Testis (tissue), 3 donors: ENCODE results near the gene DSTN. TPM values are rescaled to one million over a fixed set of nuclear protein-coding genes. Genes with fewer than 3 reads are reported as not detected.

ENCODE experiments used
- DNase-seq: peaks from one replicate; pipeline ENCODE4 v3.0.0-alpha.2; 2019
- H3K27ac ChIP-seq, 2 donors: fragments of 200-600 bp; sonication (generic); one replicate each; pipeline ENCODE4 v1.5.1; 2019
- H3K27me3 ChIP-seq: fragments of 200-600 bp; sonication (generic); one replicate; pipeline ENCODE4 v1.5.1; 2019
- H3K36me3 ChIP-seq: fragments of 200-600 bp; sonication (generic); one replicate; pipeline ENCODE4 v1.5.1; 2017; ENCODE audit warnings: low read depth; ENCODE audit errors: missing control alignments
- H3K4me1 ChIP-seq: fragments of 200-600 bp; sonication (generic); one replicate; pipeline ENCODE4 v1.5.1; 2019
- H3K4me3 ChIP-seq, 2 donors: fragments of 200-600 bp; sonication (generic); one replicate each; pipeline ENCODE4 v1.5.1; 2017 to 2019
- H3K9me3 ChIP-seq: fragments of 200-600 bp; sonication (generic); one replicate; pipeline ENCODE4 v1.5.1; 2017
- POLR2A ChIP-seq: fragments of 450-650 bp; IDR thresholded peaks from one replicate; pipeline ENCODE4 v1.6.1; 2017; ENCODE audit warnings: antibody characterized with exemption, mild to moderate bottlenecking, moderate library complexity
- WGBS, 2 donors: methylation state at CpG; one replicate each; pipeline ENCODE4 v1.1.5; 2018; 5-methylcytosine and 5-hydroxymethylcytosine counted together
- intact Hi-C: fragments of 100-400 bp; cut with DNase I; formaldehyde crosslinking; loops from one replicate; pipeline ENCODE4 v1.15.1; 2023; ENCODE audit warnings: low total_unique reads
- polyA plus RNA-seq: library from polyadenylated mRNA; stranded (reverse); fragments of 350-450 nt; fragmentation: Illumina TruSeq; extraction: RNeasy Lipid Tissue Mini Kit (QIAGEN cat#74804); gene quantifications from one replicate; pipeline ENCODE4 v1.2.3, GENCODE V29; 2014; ENCODE audit warnings: low read depth, low replicate concordance; ENCODE audit not compliant: insufficient read depth
- total RNA-seq, 2 donors: library from RNA; depleted of rRNA; stranded (reverse); fragments of >200 nt; gene quantifications; one replicate each; pipeline ENCODE4 v1.2.3, GENCODE V29; 2016
- TF ChIP-seq, protein P1 (sequence below), 3 experiments: fragments of 450-650 bp in 2 of 3; fragments of 200-600 bp in 1 of 3; sonication (generic) in 1 of 3; IDR thresholded peaks; one replicate each; pipeline ENCODE4 v1.5.1; 2016 to 2019; ENCODE audit warnings: antibody characterized with exemption in 3 of 3, mild to moderate bottlenecking in 2 of 3, moderate library complexity in 1 of 3

DSTN gene
- total and polyA plus RNA-seq, 3 donors from 2014 or later = 121 to 301 (median 148) TPM

DNA sequence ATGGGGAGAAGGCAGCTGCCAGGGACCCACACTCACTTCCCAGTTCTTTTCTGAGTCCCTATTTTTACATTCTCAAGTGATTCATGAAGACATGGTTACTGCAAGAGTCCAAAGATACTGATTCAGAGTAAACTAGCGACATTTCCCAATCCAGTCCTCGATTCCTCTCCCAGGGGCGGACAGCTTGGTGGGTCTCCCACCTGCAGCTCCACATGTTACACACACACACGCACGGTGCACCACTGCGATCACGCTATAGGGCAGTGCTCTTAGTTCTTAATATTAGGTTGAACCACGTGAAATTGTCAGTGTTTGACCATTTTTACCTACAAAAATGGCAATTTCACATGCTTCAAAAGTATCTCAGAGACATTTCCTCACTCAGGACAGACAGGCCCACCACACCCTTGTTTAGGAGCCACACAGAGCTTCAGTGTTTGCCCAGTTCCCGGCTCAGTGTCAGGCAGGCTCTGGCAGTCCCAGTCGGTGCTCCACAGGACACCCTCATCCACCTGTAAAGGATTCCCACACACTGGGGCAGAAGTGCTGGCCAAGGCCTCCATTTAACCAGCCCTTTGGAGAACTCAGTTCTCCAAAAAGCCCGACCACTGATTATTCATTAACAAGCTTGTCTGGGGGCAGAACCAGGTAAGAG lies 60.4 kb downstream of the DSTN start:
- intact Hi-C loops = no loop called here
- H3K4me3 ChIP-seq = no peak overlapping the region
- 87 to 91% methylated on average over 11 of the region's 11 CpGs for WGBS, 2 donors
- no peak overlapping the region for H3K27ac ChIP-seq
- H3K4me1 ChIP-seq = peaks cover 18% of the 10 kb centered on the region
- no peaks in the 10 kb centered on the region for H3K27me3 ChIP-seq
- DNase-seq = no peak
- TF ChIP-seq, protein P1, sequence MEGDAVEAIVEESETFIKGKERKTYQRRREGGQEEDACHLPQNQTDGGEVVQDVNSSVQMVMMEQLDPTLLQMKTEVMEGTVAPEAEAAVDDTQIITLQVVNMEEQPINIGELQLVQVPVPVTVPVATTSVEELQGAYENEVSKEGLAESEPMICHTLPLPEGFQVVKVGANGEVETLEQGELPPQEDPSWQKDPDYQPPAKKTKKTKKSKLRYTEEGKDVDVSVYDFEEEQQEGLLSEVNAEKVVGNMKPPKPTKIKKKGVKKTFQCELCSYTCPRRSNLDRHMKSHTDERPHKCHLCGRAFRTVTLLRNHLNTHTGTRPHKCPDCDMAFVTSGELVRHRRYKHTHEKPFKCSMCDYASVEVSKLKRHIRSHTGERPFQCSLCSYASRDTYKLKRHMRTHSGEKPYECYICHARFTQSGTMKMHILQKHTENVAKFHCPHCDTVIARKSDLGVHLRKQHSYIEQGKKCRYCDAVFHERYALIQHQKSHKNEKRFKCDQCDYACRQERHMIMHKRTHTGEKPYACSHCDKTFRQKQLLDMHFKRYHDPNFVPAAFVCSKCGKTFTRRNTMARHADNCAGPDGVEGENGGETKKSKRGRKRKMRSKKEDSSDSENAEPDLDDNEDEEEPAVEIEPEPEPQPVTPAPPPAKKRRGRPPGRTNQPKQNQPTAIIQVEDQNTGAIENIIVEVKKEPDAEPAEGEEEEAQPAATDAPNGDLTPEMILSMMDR (IDR thresholded peaks at IDR 0.05) = no peak
- TF ChIP-seq POLR2A = no peak
- H3K9me3 ChIP-seq = no peaks in the 10 kb centered on the region
- H3K36me3 ChIP-seq = no peaks in the 10 kb centered on the region

DNA sequence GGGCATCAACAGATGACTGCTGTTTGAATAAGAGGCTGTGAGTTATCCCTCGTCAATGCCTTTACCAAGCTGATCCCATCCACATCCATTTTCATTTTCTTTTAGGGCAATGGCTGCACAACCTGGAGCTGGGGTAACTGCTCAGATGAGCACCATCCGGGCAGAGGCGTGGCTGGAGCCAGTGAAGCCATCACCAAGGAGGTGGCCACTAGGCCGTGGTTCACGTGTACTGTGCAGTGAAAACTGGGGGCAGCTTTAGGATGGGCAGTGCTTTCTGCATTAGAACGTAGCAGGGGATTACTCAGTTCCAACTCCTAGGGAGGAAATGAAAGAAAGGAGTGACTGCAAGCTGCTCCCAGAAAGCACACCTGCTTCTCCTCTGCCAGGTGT lies 60.9 kb downstream of the DSTN start:
- intact Hi-C loops = no loop called here
- no peaks in the 10 kb centered on the region for H3K27me3 ChIP-seq
- H3K4me1 ChIP-seq = peaks cover 23% of the 10 kb centered on the region
- no peak overlapping the region for H3K4me3 ChIP-seq
- H3K27ac ChIP-seq = no peak overlapping the region
- 91 to 93% methylated on average over 6 of the region's 6 CpGs for WGBS, 2 donors
- no peaks in the 10 kb centered on the region for H3K36me3 ChIP-seq
- TF ChIP-seq, protein P1 (IDR thresholded peaks at IDR 0.05) = no peak
- no peak for TF ChIP-seq POLR2A
- no peaks in the 10 kb centered on the region for H3K9me3 ChIP-seq
- DNase-seq = no peak

DNA sequence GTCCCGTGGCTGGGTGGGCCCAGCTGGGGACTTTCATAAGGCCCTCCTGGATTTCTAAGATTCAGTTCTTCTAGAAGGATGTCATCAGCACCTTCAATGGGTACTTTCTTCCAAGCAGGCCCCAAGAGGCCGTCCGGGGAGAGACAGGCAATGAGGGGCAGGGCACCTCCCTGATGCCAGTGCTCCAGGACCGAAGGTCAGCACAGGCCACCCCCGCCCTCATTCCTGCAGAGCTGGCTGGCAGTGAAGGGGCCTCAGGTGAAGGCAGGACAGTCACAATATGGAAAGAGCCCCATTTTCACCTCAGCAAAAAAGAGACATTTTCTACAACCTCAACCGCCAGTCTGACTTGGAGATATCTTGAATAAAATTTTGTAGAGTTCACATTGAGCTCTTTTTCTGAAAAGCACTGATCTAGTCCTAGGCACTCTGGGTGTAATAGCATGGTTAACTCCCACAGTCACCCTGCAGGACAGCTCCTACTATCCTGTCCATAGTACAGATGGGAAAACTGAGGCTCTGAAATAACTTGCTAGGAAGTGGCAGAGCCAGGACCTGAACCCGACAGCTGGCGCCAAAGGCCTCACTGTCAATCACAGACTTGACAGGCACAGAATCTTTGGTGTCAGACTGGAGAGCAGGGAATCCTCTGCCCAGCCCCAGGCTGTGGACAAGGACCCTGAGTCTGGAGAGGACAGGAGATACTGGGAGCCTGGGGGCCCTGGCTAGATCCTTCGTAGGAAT lies 61.9 kb downstream of the DSTN start:
- Histone ChIP-seq H3K27ac (no peak overlapping the region), H3K27me3 (no peaks in the 10 kb centered on the region), H3K4me3 (no peak overlapping the region), H3K9me3 (no peaks in the 10 kb centered on the region), H3K36me3 (no peaks in the 10 kb centered on the region), H3K4me1 (peaks cover 32% of the 10 kb centered on the region)
- DNase-seq = no peak
- intact Hi-C loops = no loop called here
- TF ChIP-seq, protein P1 (IDR thresholded peaks at IDR 0.05) = no peak
- TF ChIP-seq POLR2A = no peak
- 91 to 92% methylated on average over 7 to 9 of the region's 9 CpGs for WGBS, 2 donors

DNA sequence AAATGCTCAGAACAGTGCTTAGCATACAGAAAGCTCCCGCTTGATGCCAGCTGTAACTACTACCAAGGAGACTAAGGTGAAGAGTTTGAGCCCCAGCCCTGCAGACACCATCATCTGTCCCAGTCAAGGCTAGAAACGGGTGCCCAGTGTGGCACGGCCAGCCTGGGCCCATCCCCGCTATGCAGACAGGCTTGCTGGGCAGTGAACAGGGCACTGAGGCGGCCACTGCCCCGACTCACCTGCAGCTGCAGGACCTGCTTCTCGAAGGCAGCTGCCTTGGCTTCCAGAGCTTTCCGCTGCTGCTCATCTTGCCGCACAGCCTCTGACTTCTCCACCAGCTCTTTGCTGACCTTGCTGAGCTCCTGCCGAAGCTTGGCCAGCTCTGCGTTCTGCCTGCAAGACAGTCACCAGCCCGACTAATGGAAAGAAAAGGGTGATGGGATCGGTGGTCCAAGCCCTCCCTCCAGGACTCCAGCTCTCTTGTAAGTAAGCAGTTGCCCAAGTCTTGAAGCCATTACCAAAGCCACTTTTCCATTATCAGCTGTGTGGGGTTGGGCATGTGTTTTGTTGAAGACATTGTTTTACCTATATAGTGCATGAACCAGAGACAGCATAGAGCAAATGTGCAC lies 63.5 kb downstream of the DSTN start:
- Histone ChIP-seq H3K27ac (no peak overlapping the region), H3K4me3 (no peak overlapping the region), H3K36me3 (no peaks in the 10 kb centered on the region), H3K4me1 (peaks cover 43% of the 10 kb centered on the region), H3K27me3 (no peaks in the 10 kb centered on the region), H3K9me3 (no peaks in the 10 kb centered on the region)
- no peak for DNase-seq
- no peak for TF ChIP-seq POLR2A
- TF ChIP-seq, protein P1 (IDR thresholded peaks at IDR 0.05) = no peak
- intact Hi-C loops = no loop called here
- 82 to 87% methylated on average over 7 to 13 of the region's 13 CpGs for WGBS, 2 donors
